ENCODE results near the gene ZNFX1.

DNA sequence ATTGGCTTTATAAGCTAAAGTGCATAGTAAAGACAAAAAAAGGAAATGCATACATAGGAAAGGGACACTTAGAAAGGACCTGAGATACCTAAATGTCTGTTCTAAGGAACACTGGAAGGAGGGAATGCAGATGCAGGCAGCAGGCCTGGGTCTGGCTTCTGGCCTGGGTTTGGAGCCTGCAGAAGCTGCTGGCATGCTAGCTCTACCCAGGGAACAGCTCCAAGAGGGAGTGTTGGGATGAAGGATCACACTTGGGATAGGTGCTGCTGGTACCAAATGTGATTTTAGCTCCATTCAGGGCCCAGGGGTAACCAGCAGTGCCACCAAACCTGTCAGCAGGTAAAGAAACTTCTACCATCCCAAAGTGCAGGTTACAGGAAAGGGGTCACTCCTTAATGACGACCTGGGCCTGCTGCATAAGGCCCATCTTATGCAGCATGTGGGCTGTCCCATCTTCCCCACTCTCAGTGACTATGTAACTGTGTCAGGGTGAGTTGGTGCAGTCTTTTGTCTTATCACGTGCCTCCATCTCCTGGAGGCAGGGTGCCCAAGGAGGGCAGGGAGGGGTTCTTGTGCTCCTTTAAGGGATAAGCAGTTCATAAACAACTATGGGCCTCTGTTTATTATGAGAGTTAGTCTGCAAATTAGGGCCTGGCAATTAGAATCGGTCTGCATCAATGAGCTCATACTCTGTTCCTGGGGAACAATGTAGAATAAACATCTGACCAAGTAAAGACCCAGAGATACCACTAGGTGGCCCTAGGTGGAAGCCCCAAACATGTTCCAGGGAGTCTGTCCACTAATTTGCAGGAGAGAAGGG, 31.7 kb downstream of the ZNFX1 start:
- TF ChIP-seq POLR2AphosphoS5 (IDR thresholded peaks at IDR 0.05), result no peak
- TF ChIP-seq, protein P1, sequence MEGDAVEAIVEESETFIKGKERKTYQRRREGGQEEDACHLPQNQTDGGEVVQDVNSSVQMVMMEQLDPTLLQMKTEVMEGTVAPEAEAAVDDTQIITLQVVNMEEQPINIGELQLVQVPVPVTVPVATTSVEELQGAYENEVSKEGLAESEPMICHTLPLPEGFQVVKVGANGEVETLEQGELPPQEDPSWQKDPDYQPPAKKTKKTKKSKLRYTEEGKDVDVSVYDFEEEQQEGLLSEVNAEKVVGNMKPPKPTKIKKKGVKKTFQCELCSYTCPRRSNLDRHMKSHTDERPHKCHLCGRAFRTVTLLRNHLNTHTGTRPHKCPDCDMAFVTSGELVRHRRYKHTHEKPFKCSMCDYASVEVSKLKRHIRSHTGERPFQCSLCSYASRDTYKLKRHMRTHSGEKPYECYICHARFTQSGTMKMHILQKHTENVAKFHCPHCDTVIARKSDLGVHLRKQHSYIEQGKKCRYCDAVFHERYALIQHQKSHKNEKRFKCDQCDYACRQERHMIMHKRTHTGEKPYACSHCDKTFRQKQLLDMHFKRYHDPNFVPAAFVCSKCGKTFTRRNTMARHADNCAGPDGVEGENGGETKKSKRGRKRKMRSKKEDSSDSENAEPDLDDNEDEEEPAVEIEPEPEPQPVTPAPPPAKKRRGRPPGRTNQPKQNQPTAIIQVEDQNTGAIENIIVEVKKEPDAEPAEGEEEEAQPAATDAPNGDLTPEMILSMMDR (IDR thresholded peaks at IDR 0.05), result peak in 3 of 4 experiments; percentile 61 to 69 (median 69)
- no peak for TF ChIP-seq EP300 (IDR thresholded peaks at IDR 0.05)
